Suprapubic skin (tissue), 4 donors: ENCODE measurements around the gene PDK1. TPM values are rescaled to one million over a fixed set of nuclear protein-coding genes. Genes with fewer than 3 reads are reported as not detected.

Experiments used
- DNase-seq, 2 donors: peaks; one replicate each; pipeline ENCODE4 v3.0.0-alpha.2; 2019; ENCODE audit warnings: low spot score in 2 of 2
- H3K27ac ChIP-seq: fragments of 200-600 bp; sonication (generic); one replicate; pipeline ENCODE4 v1.5.1; 2019
- H3K27me3 ChIP-seq: fragments of 200-600 bp; sonication (generic); one replicate; pipeline ENCODE4 v1.5.1; 2019
- H3K36me3 ChIP-seq: fragments of 200-600 bp; sonication (generic); one replicate; pipeline ENCODE4 v1.5.1; 2019
- H3K4me1 ChIP-seq: fragments of 200-600 bp; sonication (generic); one replicate; pipeline ENCODE4 v1.5.1; 2019
- H3K4me3 ChIP-seq: fragments of 200-600 bp; sonication (generic); one replicate; pipeline ENCODE4 v1.5.1; 2019; ENCODE audit warnings: mild to moderate bottlenecking
- H3K9me3 ChIP-seq: fragments of 200-600 bp; sonication (generic); one replicate; pipeline ENCODE4 v1.5.1; 2019
- EP300 ChIP-seq: sonication (generic); formaldehyde crosslinking; IDR thresholded peaks from one replicate; pipeline ENCODE4 v1.6.1; 2017; ENCODE audit warnings: antibody characterized with exemption
- POLR2A ChIP-seq, 2 donors: fragments of 450-650 bp; IDR thresholded peaks; one replicate each; pipeline ENCODE4 v1.6.1; 2017; ENCODE audit warnings: antibody characterized with exemption in 2 of 2, mild to moderate bottlenecking in 2 of 2, moderate library complexity in 2 of 2
- POLR2AphosphoS5 ChIP-seq, 3 donors: sonication (generic); formaldehyde crosslinking; IDR thresholded peaks; one replicate each; pipeline ENCODE4 v1.6.1; 2017; ENCODE audit warnings: antibody characterized with exemption in 3 of 3
- WGBS: methylation state at CpG from one replicate; pipeline ENCODE4 v1.1.5; 2018; 5-methylcytosine and 5-hydroxymethylcytosine counted together
- total RNA-seq, 4 donors: library from RNA; depleted of rRNA; stranded (reverse); fragments of >200 nt; gene quantifications; one replicate each; pipeline ENCODE4 v1.1.0, GENCODE V29; 2016
- TF ChIP-seq, protein P1 (sequence below), 2 donors: fragments of 200-600 bp in 1 of 2; fragments of 450-650 bp in 1 of 2; sonication (generic) in 1 of 2; IDR thresholded peaks; one replicate each; pipeline ENCODE4 v1.5.1; 2016 to 2019; ENCODE audit warnings: antibody characterized with exemption in 2 of 2, mild to moderate bottlenecking in 1 of 2, moderate library complexity in 1 of 2

Gene PDK1
- total RNA-seq, 4 donors from 2014 or later, result 35.2 to 151 (median 66.5) TPM

GRCh38 chr2:172647439-172647838 lies 91.5 kb downstream of the PDK1 start:
- no peak overlapping the region for H3K4me3 ChIP-seq
- no peak for TF ChIP-seq POLR2AphosphoS5 (IDR thresholded peaks at IDR 0.05)
- TF ChIP-seq, protein P1, sequence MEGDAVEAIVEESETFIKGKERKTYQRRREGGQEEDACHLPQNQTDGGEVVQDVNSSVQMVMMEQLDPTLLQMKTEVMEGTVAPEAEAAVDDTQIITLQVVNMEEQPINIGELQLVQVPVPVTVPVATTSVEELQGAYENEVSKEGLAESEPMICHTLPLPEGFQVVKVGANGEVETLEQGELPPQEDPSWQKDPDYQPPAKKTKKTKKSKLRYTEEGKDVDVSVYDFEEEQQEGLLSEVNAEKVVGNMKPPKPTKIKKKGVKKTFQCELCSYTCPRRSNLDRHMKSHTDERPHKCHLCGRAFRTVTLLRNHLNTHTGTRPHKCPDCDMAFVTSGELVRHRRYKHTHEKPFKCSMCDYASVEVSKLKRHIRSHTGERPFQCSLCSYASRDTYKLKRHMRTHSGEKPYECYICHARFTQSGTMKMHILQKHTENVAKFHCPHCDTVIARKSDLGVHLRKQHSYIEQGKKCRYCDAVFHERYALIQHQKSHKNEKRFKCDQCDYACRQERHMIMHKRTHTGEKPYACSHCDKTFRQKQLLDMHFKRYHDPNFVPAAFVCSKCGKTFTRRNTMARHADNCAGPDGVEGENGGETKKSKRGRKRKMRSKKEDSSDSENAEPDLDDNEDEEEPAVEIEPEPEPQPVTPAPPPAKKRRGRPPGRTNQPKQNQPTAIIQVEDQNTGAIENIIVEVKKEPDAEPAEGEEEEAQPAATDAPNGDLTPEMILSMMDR (IDR thresholded peaks at IDR 0.05), result no peak
- TF ChIP-seq POLR2A (IDR thresholded peaks at IDR 0.05), result no peak
- no peak for TF ChIP-seq EP300
- H3K4me1 ChIP-seq, result no peaks in the 10 kb centered on the region
- 78% methylated on average over 1 of the region's 1 CpG for WGBS
- H3K36me3 ChIP-seq, result no peaks in the 10 kb centered on the region
- H3K27ac ChIP-seq, result no peak overlapping the region
- H3K9me3 ChIP-seq, result no peaks in the 10 kb centered on the region
- H3K27me3 ChIP-seq, result no peaks in the 10 kb centered on the region
- DNase-seq, result no peak

DNA sequence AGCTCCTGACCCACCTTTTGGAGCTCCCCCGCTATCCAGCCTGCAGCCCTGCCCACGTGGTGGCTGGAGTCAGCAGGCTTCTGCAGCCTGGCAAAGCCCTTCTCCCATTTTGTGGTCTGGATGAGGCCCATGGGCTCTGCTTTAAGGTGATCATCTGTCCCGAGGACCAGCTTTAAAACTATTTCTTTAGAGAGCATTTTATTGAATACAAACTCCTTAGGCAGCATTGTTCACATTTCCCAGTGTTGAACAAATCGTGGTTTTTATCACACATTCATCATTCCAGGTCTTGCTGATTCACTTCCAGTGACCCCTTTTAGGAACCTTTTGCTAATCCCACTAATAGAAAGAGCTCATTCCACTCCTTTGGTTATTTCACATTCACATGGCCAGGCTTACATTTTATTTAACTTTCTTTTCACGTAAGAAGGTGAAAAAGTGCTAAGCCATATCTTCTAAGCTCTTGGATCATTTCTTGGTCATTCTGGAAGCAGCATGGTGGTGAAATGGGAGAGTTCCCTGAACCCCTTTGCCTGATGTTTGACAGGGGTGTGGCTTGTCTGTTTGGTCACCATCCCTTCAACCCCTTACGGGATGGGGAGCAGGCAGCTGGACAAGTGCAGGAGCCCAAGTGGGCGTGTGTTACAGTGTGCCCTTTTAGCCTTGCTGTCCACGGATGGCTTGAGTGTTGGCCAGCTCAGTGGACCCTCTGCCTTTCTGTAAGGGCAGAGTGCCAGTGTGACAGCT lies 99.4 kb downstream of the PDK1 start:
- Histone ChIP-seq H3K4me1 (no peaks in the 10 kb centered on the region), H3K27me3 (no peaks in the 10 kb centered on the region), H3K27ac (no peak overlapping the region), H3K4me3 (no peak overlapping the region), H3K9me3 (peaks cover 3% of the 10 kb centered on the region), H3K36me3 (no peaks in the 10 kb centered on the region)
- 86% methylated on average over 8 of the region's 8 CpGs for WGBS
- DNase-seq, result no peak
- TF ChIP-seq EP300 (no peak), POLR2AphosphoS5 (IDR thresholded peaks at IDR 0.05) (no peak), POLR2A (IDR thresholded peaks at IDR 0.05) (no peak)
- TF ChIP-seq, protein P1 (IDR thresholded peaks at IDR 0.05), result no peak

GRCh38 chr2:172655838-172656573 lies 100.1 kb downstream of the PDK1 start:
- Histone ChIP-seq H3K4me1 (no peaks in the 10 kb centered on the region), H3K27me3 (no peaks in the 10 kb centered on the region), H3K9me3 (peaks cover 3% of the 10 kb centered on the region), H3K36me3 (no peaks in the 10 kb centered on the region), H3K4me3 (no peak overlapping the region), H3K27ac (no peak overlapping the region)
- DNase-seq, result no peak
- TF ChIP-seq POLR2AphosphoS5 (IDR thresholded peaks at IDR 0.05), result no peak
- TF ChIP-seq, protein P1 (IDR thresholded peaks at IDR 0.05), result no peak
- 92% methylated on average over 5 of the region's 5 CpGs for WGBS

Other genes starting within 250 kb of the PDK1 start
- gene ITGA6, start 128.5 kb upstream of the PDK1 start, total RNA-seq, result 100 to 1,000 TPM in 3 of 4 donors, 10 to 100 TPM in 1; 89.6 to 204 (median 161) TPM
- 10 to 100 TPM; 19.9 to 49.5 (median 27.5) TPM for gene RAPGEF4, start 179.8 kb downstream of the PDK1 start, total RNA-seq